HG02610 (cell line): ENCODE data around the gene CRKL.
"Not testable (repeated sequence)": the region's sequence is repeated elsewhere in the genome, so short reads cannot be mapped to it uniquely, and the experiment has no call there.

Source experiments
- ATAC-seq: cut with Tn5 transposase; IDR thresholded peaks from one replicate; pipeline ENCODE4 v1.9.1; 2021; ENCODE audit warnings: mild to moderate bottlenecking, moderate library complexity; ENCODE audit not compliant: unreplicated experiment

The CRKL gene, protein sequence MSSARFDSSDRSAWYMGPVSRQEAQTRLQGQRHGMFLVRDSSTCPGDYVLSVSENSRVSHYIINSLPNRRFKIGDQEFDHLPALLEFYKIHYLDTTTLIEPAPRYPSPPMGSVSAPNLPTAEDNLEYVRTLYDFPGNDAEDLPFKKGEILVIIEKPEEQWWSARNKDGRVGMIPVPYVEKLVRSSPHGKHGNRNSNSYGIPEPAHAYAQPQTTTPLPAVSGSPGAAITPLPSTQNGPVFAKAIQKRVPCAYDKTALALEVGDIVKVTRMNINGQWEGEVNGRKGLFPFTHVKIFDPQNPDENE

DNA sequence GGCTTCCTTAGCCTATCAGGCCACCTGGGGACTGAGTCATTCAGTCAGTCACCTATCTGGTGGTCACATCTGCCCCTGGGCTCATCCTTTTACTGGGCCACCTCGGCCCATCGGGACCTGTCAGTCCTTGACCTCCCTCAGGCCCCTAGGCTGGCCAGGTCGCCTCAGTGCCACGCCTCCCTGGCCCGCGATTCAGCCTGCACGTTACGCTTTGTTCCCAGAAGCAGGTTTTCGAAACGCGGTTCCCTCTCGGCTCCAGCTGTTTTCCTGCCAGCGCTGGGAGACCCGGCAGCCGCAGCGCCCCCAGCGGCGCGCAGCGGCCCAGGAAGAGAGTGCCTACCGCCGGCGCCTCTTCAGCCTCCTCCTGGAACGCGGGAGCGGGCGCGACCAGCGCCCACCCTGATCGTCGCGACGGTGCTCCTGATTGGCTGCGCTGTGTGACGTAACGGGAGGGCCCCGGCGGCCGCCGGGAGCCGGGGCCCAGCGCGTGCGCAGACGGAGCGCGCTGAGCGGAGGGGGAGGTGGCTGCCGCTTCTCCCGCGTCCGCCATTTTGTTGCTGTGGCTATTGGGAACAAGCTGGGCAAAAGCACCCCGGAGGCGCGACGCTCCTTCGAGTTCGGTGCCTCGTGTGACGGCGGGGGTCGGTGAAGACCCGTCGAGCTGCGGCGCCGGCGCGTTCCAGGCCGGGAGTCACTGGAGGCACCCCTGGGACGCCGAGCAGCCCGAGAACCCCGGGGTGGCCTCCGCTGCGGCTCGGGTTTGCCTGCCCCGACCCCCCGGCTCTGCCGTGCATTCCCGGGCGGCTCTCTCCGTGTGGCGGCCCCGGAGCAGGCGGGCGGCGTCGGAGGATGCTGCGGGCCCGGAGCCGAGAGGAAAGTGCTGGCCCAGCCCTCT is at the start of gene CRKL:
Gene CRKL, plus strand, starts transcription at position 492 of the 895 bp plus-strand sequence. CDS start 528 bp downstream, outside the sequence.
- peak; percentile 96 for ATAC-seq

DNA sequence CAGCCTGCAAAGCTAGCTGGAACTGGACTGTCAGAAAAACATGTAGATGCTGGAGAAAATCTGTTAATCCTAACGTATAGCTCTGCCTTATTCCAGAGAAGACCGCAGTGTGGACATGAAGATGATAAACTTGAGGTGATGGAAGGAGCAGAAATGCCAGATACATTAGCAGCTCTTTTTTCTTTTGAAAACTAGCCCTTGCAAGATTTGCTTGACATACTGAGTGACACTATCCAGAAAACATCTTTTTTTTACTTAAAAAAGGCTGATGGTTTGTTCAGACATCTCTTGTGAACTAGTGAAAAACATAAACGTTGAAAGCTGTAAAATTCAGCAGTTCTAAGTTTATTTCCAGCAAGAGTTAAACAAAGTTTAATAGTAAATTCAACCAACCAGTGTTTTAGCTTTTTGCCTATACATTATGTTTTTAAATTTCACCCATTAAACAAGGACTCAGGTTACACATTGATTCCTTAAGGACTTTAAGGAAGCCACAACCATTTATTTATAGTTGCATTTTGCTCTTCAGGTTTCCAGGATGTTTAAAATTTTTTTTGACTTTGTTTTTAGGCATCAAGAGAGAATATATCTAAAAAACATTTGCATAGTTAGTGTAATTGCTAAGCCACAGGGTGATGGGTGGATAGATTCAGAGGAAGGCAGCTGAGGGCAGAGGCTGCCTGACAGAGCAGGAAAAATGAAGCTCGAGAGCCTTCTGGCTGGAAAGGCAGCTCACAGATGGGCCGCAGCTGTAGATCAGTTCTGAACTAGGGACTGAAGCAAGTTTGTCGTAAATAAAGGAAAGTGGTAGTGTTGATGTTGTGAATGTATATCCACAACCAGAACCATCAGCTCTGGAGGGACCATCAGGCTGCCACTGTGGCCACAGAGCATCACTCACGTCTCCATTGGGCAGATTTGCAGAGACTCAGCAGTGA is 48.9 kb upstream of the CRKL start:
- no peak for ATAC-seq

DNA sequence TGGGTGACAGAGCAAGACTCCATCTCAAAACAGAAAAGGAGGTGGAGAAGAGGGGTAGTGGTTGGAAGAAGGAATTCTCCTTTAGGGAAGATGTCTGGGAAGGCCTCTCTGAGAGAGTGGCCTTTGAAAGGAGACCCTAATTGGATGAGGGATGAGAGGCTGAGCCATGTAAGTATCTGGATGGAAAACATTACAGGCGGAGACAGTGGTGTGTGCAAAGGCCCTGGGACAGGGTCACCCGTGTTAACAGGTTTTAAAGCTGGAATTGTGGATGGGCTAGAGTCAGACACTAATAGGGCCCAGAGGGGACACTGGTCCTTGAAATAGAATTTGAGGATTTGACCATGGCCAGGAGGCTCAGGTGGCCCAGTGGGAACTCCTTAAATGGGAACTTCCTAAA is 48.0 kb upstream of the CRKL start:
- no peak for ATAC-seq

DNA sequence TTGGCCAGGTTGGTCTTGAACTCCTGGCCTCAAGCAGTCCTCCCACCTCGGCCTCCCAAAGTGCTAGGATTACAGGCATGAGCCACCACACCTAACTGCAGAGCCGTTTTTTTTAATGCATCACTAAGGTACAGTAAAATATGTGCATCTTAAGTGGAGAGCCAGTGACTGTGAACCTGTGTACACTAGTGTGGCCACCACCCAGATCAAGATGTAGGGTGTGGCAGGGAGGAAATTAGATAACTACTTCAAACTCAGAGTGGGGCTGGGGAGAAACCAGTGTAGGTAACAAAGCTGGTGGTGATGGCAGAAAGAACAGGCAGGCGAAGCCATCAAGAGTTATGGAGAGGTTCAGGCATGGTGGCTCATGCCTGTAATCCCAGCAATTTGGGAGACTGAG is 44.0 kb upstream of the CRKL start:
- no peak for ATAC-seq

DNA sequence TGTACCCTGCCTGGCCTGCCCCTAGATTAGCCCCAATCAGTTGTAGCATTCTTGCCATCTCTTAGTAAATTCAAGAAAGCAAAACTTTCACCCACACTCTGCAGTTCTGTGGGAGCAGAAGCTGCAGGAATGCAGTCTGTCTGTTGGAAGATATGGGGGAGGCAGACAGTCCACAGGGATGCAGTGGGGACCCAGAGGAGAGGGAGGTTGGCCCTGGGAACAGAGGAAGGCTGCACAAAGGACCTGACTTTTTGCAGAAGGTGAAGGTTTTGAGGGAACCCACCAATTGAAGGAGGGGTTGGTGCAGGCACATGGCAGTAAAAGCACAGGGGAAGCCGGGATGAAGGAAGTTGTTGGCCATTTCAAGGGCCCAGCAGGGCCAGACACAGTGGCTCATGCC is 41.9 kb upstream of the CRKL start:
- ATAC-seq = no peak

DNA sequence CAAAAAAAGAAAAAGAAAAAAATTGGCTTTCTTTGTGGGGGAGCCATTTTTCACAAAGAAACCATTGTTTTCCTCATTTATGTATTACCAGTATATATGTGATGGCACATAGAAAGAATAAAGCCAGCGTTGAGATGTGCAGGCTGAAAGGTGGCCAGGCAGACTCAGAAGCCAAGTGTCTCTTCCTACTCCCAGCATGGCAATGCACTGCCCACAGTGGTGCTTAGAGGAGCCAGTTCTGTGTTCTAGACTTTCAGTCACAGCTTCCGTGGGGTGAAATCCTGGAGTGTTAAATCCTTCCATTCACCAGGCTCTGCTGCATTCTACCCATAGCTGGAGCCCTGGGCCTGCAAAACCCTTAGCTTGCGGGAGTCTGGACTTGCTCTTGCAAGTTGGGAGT is 39.5 kb upstream of the CRKL start:
- ATAC-seq = no peak

DNA sequence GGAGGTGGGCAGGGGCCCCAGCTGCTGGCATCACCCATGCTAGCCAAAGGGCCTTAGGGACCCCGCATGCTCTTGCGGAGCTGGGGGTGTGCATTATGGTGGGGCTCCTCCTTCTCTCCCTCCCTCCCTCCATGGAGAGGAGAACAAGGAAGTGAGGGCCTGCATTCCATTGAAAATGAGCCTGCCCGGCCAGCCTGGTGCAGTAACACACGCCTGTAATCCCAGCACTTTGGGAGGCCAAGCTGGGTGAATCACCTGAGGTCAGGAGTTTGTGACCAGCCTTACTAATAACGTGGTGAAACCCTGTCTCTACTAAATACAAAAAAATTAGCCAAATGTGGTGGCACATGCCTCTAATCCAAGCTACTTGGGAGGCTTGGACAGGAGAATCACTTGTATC is 36.0 kb upstream of the CRKL start:
- no peak for ATAC-seq

DNA sequence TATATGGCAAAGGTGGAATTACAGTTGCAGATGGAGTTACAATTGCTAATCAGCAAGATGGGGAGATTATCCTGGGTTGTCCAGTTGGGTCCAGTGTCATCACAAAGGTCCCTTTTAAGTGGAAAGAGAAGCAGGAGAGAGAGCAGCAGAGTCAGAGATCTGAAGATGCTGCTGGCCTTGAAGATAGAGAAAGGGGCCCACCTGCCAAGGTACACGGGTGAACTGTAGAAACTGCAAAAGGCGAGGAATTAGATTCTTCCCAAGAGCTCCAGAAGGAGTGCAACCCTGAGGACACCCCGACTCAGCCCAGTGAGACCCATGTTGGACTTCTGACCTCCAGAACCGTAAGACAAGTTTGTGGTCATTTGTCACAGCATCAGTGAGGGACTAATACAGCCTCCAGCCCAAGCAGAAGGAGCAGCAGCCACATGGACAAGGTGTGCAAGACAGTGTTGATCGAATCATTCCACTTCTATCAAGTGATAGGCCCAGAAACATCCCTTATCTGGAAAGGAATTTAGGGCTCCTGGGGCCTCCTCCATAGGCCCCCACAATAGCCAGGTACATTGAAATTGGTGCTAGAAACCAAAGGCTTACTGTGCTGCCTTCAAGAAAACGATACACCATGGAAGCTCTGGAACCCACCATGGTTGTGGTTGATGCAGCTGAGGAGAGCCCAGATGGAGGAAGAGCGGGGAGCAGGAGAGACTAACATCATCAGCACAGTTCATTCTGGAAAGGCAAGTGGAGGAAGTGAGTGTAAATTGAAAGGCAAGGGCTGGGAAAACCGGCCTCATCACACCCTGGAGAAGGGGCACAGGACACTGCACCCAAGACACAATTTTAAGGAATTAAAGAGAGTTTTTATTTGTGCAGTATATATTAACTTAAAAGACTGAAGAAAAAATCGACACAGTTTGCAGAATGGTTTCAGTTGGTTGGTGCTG is 35.1 kb upstream of the CRKL start:
- ATAC-seq = no peak

DNA sequence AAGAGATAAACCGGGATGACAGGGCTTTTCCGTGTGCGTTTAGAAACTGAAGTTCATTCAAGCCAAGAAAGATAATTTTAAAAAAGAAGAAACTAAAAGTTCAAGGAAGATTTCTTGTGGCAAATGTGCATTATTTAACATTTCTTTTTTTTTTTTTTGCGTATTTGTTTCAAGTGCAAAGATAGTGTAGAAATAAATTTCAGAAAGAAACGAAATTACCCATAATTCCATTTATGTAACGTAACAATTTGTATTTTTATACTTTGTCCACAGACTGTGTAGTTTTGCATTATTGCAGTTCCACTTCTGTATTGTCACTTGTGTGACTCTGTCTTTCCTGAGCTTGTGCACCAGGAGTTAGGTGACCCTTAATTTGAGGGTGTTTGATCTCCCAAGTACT is 34.4 kb upstream of the CRKL start:
- ATAC-seq = no peak

DNA sequence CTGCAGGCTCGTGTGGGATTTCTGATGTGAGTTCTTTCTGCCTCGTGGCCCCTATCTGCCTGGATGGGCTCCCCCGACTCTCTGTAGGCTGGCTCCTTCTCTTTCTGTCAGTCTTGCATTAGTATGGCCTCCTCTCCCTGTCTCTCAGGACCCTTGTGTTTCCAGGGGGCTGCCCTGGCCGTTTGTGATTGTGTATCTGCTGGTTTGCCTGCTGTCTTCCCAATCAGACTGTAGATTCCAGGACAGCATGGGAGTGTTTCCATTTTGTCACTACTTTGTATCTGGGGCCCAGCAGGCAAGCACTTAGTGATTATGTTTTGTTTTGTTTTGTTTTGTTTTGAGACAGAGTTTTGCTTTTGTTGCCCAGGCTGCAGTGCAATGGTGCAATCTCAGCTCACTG is 32.8 kb upstream of the CRKL start:
- ATAC-seq = no peak

DNA sequence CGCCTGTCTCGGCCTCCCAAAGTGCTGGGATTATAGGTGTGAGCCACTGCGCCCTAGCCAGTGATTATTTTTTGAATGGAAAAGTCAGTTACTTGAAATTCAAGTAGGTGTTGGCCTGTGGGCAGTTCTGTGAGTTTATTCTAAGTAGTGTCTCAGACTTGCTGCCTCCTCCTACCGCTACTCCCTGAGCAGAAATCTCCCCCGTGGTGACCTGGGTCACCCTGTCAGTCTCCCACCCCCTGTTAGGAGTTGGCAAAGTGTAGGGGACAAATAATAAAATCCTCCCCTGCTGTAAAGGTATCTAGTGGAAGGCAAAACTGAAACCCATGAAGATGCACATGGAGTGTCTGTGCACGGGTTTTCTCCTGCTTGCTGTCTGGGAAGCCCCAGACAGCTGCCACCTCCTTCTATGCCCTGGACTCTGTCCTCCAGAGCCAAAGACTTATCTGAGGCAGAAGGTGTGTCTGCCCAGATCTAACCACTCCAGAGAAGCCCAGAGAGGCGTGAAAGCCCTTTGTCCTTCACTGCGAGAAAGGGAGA is 32.1 kb upstream of the CRKL start:
- ATAC-seq = no peak

DNA sequence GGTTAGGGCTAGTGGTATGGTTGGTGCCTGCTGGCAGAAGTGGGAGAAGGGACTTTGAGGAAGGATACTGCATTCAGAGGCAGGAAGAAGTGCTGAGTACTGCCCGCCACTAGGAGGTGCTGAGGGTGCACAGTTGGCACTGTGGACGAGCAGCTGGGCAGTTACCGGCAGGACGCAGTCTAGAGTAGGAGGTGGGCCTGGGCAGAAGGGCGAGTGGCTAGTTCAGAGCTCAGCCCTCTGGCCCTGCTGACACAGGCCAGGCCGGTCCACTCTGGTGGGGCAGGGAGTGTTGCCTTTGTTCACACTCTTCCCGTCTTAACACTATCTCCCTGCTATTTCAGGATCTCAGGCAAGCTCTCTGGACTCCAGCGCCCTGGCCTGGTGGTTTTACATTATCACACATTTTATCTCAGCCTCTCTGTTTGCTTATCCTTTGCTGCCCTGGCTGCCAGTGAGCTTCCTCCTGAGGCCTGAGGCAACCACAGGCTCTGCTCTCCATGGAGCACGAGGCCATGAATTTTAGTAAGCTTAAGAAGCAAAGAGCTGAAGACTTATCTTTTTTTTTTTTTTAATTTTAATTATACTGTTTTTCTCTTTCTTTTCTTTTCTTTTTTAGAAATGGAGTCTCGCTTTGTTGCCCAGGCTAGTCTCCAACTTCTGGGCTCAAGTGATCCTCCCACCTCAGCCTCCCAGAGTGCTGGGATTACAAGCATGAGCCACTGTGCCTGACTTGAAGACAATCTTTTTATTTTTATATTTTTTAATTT is 31.5 kb upstream of the CRKL start:
- ATAC-seq = peak; percentile 56

DNA sequence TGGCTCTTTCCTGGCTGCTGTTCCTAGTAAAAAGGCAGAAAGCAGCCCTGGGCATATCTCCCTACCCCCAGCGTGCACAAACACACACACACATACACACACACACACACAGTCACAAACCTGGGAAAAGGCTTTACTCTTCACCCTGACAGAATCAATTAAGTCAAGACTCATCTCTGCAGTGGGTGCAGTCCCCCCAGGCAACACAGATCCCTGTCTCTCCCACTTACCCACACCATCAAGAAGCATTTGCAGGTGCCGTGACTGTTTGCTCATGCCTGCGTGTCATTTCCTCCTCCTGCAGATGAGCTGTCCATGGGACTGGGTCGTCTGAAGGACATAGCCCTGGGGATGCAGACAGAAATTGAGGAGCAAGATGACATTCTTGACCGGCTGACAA is 29.8 kb upstream of the CRKL start:
- no peak for ATAC-seq

DNA sequence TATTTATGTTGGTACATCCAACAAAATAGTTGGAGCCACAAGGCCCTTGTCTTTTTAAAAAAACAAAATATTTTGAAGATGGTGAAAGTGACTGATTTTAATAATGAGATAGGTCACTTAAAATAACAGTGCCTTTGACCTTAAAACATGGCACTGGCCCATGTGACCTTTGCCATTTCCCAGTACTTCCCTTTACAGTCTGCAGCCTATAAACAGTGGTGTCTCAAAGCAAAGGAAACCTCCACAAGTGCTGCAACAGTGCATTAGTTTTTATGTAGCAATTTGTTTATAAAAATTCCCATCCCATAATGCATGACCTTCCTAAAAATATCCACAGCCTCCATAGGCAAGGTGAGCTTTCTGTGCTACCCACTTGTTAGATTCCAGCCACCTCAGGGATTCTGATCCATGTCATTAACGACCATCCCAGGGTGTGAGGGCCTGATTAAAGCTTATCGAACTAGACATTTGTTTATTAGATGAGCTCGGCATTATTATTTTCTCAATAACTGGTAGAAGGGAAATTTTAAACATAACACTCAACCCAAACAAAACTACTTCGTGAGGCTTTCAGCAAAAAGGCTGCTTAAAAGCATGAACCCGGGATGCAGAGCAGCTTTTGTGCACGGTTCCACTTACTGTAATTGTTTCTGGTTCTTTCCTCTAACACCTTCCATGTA is 28.0 kb upstream of the CRKL start:
- no peak for ATAC-seq

DNA sequence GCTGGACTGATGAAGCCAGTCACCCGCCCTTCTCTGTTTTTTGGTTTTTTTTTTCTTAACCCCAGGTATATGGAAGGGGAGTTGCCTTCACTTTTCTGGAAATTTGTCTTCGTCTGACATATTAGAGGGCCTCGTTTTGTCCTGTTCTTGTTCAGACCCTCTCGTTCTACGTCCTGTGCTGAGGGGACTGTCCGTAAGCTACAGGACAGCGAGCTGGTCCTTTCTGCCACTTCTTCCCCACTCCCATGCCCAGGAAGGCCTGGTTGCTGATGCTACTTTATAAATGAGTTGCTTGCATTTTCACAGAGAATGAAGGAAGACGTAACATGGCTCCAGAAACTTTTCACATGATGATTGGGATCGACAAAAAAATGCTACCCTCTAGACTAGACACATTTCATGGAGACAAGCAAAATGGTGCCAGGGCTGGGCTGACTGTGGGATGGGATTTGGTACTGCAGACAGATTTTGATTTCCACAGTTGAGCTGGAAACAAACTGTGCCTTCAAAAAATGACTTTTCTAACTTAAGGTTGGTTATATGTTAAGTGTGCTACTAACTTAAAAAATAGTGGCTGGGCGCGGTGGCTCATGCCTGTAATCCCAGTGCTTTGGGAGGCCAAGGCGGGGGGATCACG is 27.2 kb upstream of the CRKL start:
- no peak for ATAC-seq

DNA sequence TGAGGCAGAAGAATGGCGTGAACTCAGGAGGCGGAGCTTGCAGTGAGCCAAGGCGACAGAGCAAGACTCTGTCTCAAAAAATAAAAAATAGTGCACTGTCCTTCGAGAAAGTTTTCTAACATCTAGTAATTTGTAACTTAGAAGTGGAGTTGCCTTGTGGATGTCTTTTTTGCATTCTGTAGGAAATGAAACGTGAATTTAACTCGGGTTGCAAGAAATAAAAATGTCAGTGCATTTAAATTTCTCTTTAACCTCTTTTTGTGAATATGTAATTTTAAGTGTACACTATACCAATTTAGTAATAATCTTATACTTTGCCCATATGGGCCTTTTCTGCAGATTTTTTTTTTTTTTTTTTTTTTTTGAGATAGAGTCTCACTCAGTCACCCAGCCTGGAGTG is 26.2 kb upstream of the CRKL start:
- ATAC-seq = no peak

DNA sequence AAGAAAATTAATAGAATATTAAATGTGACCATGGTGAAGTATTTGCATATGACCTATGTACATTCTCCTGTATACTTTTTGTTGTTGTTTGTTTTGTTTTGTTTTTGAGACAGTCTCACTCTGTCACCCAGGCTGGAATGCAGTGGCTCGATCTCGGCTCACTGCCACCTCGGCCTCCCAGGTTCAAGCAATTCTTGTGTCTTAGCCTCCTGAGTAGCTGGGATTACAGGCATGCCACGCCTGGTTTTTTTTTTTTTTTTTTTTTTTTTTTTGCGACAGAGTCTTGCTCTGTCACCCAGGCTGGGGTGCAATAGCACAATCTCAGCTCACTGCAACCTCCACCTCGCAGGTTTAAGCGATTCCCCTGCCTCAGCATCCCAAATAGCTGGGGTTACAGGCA is 19.5 kb upstream of the CRKL start:
- ATAC-seq = not testable (repeated sequence)

DNA sequence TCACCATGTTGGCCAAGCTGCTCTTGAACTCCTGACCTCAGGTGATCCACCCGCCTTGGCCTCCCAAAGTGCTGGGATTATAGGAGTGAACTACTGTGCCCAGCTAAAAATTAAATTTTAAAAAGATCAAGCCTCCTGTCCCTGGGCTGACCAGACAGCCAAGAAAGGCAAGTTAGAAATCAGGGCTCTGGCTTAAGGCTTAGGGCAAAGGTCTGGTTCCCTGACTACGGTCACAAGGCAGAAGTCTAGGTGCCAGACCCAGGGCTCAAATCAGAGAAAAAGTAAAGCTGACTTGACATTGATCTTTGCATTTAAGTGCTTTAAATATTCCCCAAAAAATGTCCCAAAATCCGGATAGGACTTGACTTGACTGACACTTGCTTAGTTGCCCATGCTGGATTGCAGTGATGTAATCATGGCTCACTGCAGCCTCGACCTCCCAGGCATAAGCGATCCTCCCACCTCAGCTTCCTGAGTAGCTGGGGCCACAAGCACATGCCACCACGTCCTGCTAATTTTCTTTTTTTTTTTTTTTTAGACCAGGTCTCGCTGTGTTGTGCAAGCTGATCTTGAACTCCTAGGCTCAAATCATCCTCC is 17.3 kb upstream of the CRKL start:
- no peak for ATAC-seq
